HepG2 (cell line): ENCODE data around the gene ATP9A. TPM values are rescaled to one million over a fixed set of nuclear protein-coding genes. Genes with fewer than 3 reads are reported as not detected.

Experiments
- CHD2 ChIP-seq: IDR thresholded peaks from 2 replicates; pipeline ENCODE4 v1.6.1; 2011; ENCODE audit warnings: low read depth, low read length, improper control_type of control experiment
- ETV5 ChIP-seq: IDR thresholded peaks from 2 replicates; pipeline ENCODE4 v1.6.1; 2018; ENCODE audit warnings: missing biosample characterization, missing genetic modification reagents, inconsistent platforms, borderline replicate concordance
- HMGXB4 ChIP-seq, 2 experiments: sonication (generic) in 1 of 2; formaldehyde crosslinking in 1 of 2; IDR thresholded peaks; 2 replicates each; pipeline versions ENCODE4 v1.4.0 to v1.6.1; 2018 to 2020; ENCODE audit warnings: missing genetic modification reagents in 2 of 2, borderline replicate concordance in 1 of 2, low read depth in 1 of 2, mild to moderate bottlenecking in 1 of 2, missing biosample characterization in 1 of 2
- IKZF1 ChIP-seq: fragments of 450-650 bp; IDR thresholded peaks from 2 replicates; pipeline ENCODE4 v1.7.1; 2016
- IKZF5 ChIP-seq: IDR thresholded peaks from 2 replicates; pipeline ENCODE4 v1.6.1; 2018; ENCODE audit warnings: missing genetic modification reagents, mild to moderate bottlenecking, missing compliant biosample characterization
- MNT ChIP-seq: fragments of 450-650 bp; IDR thresholded peaks from 2 replicates; pipeline ENCODE4 v1.6.1; 2016
- SOX6 ChIP-seq, 2 experiments: fragments of 450-650 bp in 1 of 2; sonication (generic) in 1 of 2; formaldehyde crosslinking in 1 of 2; IDR thresholded peaks; 2 replicates each; pipeline versions ENCODE4 v1.4.0 to v1.6.1; 2017 to 2020; ENCODE audit warnings: antibody characterized with exemption in 1 of 2, mild to moderate bottlenecking in 1 of 2, missing genetic modification reagents in 1 of 2
- TARDBP ChIP-seq: sonication (generic); formaldehyde crosslinking; IDR thresholded peaks from 2 replicates; pipeline ENCODE4 v1.8.0; 2022; ENCODE audit warnings: mild to moderate bottlenecking, missing genetic modification reagents
- ZNF10 ChIP-seq: sonication (generic); formaldehyde crosslinking; IDR thresholded peaks from 2 replicates; pipeline ENCODE4 v1.4.0; 2020; ENCODE audit warnings: mild to moderate bottlenecking, low read depth, missing genetic modification reagents, borderline replicate concordance
- ZNF280B ChIP-seq: sonication (generic); formaldehyde crosslinking; IDR thresholded peaks from 2 replicates; pipeline ENCODE4 v1.5.0; 2020; ENCODE audit warnings: missing genetic modification reagents, mild to moderate bottlenecking, borderline replicate concordance
- ZNF296 ChIP-seq: sonication (generic); formaldehyde crosslinking; conservative IDR thresholded peaks from 2 replicates; pipeline ENCODE4 v1.5.0; 2020; ENCODE audit warnings: mild to moderate bottlenecking, missing genetic modification reagents
- ZNF343 ChIP-seq: sonication (generic); formaldehyde crosslinking; IDR thresholded peaks from 2 replicates; pipeline ENCODE4 v1.4.0; 2020; ENCODE audit warnings: mild to moderate bottlenecking, missing genetic modification reagents
- ZNF432 ChIP-seq: sonication (generic); formaldehyde crosslinking; IDR thresholded peaks from 2 replicates; pipeline ENCODE4 v1.5.0; 2020; ENCODE audit warnings: missing genetic modification reagents, mild to moderate bottlenecking, borderline replicate concordance
- ZNF460 ChIP-seq: sonication (generic); formaldehyde crosslinking; IDR thresholded peaks from 2 replicates; pipeline ENCODE4 v1.5.1; 2020; ENCODE audit warnings: missing genetic modification reagents, mild to moderate bottlenecking, borderline replicate concordance
- ZNF577 ChIP-seq: sonication (generic); formaldehyde crosslinking; IDR thresholded peaks from 2 replicates; pipeline ENCODE4 v1.4.0; 2020; ENCODE audit warnings: mild to moderate bottlenecking, low read depth, missing genetic modification reagents, borderline replicate concordance
- ZNF7 ChIP-seq: IDR thresholded peaks from 2 replicates; pipeline ENCODE4 v1.6.1; 2016; ENCODE audit warnings: missing biosample characterization, missing genetic modification reagents
- ZNF781 ChIP-seq: sonication (generic); formaldehyde crosslinking; IDR thresholded peaks from 2 replicates; pipeline ENCODE4 v1.5.1; 2020; ENCODE audit warnings: borderline replicate concordance, mild to moderate bottlenecking, missing genetic modification reagents; ENCODE audit errors: not compliant biosample characterization
- ZNF816 ChIP-seq: sonication (generic); formaldehyde crosslinking; IDR thresholded peaks from 2 replicates; pipeline ENCODE4 v1.8.0; 2022; ENCODE audit warnings: missing genetic modification reagents, mild to moderate bottlenecking, borderline replicate concordance
- ZNF839 ChIP-seq: sonication (generic); formaldehyde crosslinking; IDR thresholded peaks from 2 replicates; pipeline ENCODE4 v1.4.0; 2020; ENCODE audit warnings: missing genetic modification reagents, mild to moderate bottlenecking, borderline replicate concordance
- ZNF841 ChIP-seq: sonication (generic); formaldehyde crosslinking; IDR thresholded peaks from 2 replicates; pipeline ENCODE4 v1.8.1; 2023; ENCODE audit warnings: missing genetic modification reagents, borderline replicate concordance
- polyA plus RNA-seq, 8 experiments: library from polyadenylated mRNA; depleted of rRNA in 3 of 8; stranded (reverse) in 7 of 8; unstranded in 1 of 8; fragments of >200 nt; fragmentation: Illumina TruSeq in 4 of 8; extraction: Trizol in 4 of 8; gene quantifications; 2 replicates each; pipeline versions ENCODE4 v1.2.1 to v1.2.3, GENCODE V29; 2011 to 2016; ENCODE audit warnings: low read depth in 4 of 8, missing spikeins in 1 of 8, mixed read lengths in 1 of 8; ENCODE audit not compliant: insufficient read depth in 1 of 8
- total RNA-seq, 5 experiments: library from RNA; depleted of rRNA; stranded (reverse); fragments of >200 nt; fragmentation: Illumina TruSeq; extraction: Trizol; gene quantifications; 2 replicates each; pipeline ENCODE4 v1.2.3, GENCODE V29; 2016; ENCODE audit warnings: low read depth in 1 of 5
- TF ChIP-seq, protein P1 (sequence below): sonication (generic); formaldehyde crosslinking; IDR thresholded peaks from 2 replicates; pipeline ENCODE4 v1.4.0; 2020; ENCODE audit warnings: mild to moderate bottlenecking, low read depth, missing genetic modification reagents

Gene ATP9A
- total and polyA plus RNA-seq, 2 of the 13 experiments (the other 11 are each of a cell fraction or from before 2014, with no cell fraction given) = 11.8 to 18.5 TPM

DNA sequence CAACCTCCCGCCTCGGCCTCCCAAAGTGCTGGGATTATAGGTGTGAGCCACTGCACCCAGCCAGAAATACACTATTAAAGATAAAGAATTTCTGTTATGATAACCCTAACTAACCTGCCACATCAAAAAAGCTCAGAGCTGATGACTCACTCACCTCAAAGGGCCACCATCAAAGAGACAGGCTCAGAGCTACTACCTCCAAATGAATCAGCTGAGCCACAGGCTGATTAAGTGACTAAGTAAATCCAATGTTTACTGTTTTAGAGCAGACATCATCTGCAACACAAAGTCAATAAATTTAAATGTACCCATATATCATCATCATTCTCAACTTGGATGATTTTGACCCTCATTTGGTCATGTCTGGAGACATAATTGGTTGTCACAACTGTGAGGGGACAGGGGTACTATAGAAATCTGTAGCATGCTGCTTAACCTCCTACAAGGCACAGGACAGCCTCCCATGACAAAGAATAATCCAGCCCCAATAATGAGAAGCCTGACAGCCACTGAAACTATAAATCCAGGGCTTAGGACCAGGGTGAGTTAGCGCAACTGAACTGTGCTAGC, 106.5 kb downstream of the ATP9A start (continued):
- peak; percentile 63; the same call in 1 of the 2 replicates for TF ChIP-seq ETV5 (CRISPR knock-in tag)
- TF ChIP-seq SOX6 (IDR thresholded peaks at IDR 0.05) = no peak
- peak; percentile 57; the same call in 1 of the 2 replicates for TF ChIP-seq SOX6 (CRISPR knock-in tag; IDR thresholded peaks at IDR 0.05)
- no peak for TF ChIP-seq ZNF280B
- TF ChIP-seq ZNF781 (CRISPR knock-in tag) = no peak
- no peak for TF ChIP-seq ZNF460
- TF ChIP-seq ZNF816 (CRISPR knock-in tag) = no peak
- no peak for TF ChIP-seq ZNF432 (CRISPR knock-in tag)
- no peak for TF ChIP-seq IKZF1
- no peak for TF ChIP-seq MNT
- TF ChIP-seq ZNF841 (CRISPR knock-in tag) = no peak
- no peak for TF ChIP-seq ZNF10 (CRISPR knock-in tag)
- TF ChIP-seq HMGXB4 (CRISPR knock-in tag; IDR thresholded peaks at IDR 0.05; ENCODE audit: borderline replicate concordance in 1 of 2, low read depth in 1 of 2) = no peak
- TF ChIP-seq, protein P1, sequence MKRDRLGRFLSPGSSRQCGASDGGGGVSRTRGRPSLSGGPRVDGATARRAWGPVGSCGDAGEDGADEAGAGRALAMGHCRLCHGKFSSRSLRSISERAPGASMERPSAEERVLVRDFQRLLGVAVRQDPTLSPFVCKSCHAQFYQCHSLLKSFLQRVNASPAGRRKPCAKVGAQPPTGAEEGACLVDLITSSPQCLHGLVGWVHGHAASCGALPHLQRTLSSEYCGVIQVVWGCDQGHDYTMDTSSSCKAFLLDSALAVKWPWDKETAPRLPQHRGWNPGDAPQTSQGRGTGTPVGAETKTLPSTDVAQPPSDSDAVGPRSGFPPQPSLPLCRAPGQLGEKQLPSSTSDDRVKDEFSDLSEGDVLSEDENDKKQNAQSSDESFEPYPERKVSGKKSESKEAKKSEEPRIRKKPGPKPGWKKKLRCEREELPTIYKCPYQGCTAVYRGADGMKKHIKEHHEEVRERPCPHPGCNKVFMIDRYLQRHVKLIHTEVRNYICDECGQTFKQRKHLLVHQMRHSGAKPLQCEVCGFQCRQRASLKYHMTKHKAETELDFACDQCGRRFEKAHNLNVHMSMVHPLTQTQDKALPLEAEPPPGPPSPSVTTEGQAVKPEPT (CRISPR knock-in tag) = no peak
- TF ChIP-seq ZNF296 (CRISPR knock-in tag) = no peak
- no peak for TF ChIP-seq ZNF577 (CRISPR knock-in tag)
- no peak for TF ChIP-seq ZNF343 (CRISPR knock-in tag)
- no peak for TF ChIP-seq ZNF839
- TF ChIP-seq CHD2 = no peak
- TF ChIP-seq ZNF7 = no peak
- peak; percentile 65; the same call in 1 of the 2 replicates for TF ChIP-seq IKZF5 (CRISPR knock-in tag)
- 0 out of 2 replicates have a peak, but pooled peaks have one; percentile 27 for TF ChIP-seq TARDBP (CRISPR knock-in tag)
